Measurements from ENCODE around the gene B4GALT3. TPM values are rescaled to one million over a fixed set of nuclear protein-coding genes. Genes with fewer than 3 reads are reported as not detected.
A peak's percentile ranks its signal among the peaks of the same experiment; 100 is the strongest.
"Not testable (repeated sequence)": the region's sequence is repeated elsewhere in the genome, so short reads cannot be mapped to it uniquely, and the experiment has no call there.

The B4GALT3 gene
- polyA plus RNA-seq (ENCODE audit: insufficient read length in 10 of 10): 10 to 100 TPM; 18.2 to 29.4 (median 23.3) TPM
- long read RNA-seq, donor 1, partial matches to known transcripts: 0 of 6 reads
- long read RNA-seq, donor 1, other reads (novel, unspliced or antisense): 0 of 6 reads
- long read RNA-seq, donor 2, partial matches to known transcripts: 0 of 7 reads
- long read RNA-seq, donor 2, other reads (novel, unspliced or antisense): 0 of 7 reads
- long read RNA-seq, donor 3: 0 reads
- long read RNA-seq, donor 4, partial matches to known transcripts: 0 of 6 reads
- long read RNA-seq, donor 4, other reads (novel, unspliced or antisense): 0 of 6 reads
- long read RNA-seq, donor 5, partial matches to known transcripts: 0 of 12 reads
- long read RNA-seq, donor 5, other reads (novel, unspliced or antisense): 0 of 12 reads
- long read RNA-seq, donor 6, transcript B4GALT3-209 (2 exons, 308 nt): major isoform, 6 of 10 reads
- long read RNA-seq, donor 6, partial matches to known transcripts: 0 of 10 reads
- long read RNA-seq, donor 6, other reads (novel, unspliced or antisense): 0 of 10 reads
- long read RNA-seq, donor 7, transcript B4GALT3-209 (2 exons, 308 nt): major isoform, 6 of 13 reads
- long read RNA-seq, donor 7, partial matches to known transcripts: 0 of 13 reads
- long read RNA-seq, donor 7, other reads (novel, unspliced or antisense): 0 of 13 reads
- long read RNA-seq, donor 8, partial matches to known transcripts: 0 of 5 reads
- long read RNA-seq, donor 8, other reads (novel, unspliced or antisense): 0 of 5 reads
- long read RNA-seq, donor 9, partial matches to known transcripts: 0 of 2 reads
- long read RNA-seq, donor 9, other reads (novel, unspliced or antisense): 0 of 2 reads

DNA sequence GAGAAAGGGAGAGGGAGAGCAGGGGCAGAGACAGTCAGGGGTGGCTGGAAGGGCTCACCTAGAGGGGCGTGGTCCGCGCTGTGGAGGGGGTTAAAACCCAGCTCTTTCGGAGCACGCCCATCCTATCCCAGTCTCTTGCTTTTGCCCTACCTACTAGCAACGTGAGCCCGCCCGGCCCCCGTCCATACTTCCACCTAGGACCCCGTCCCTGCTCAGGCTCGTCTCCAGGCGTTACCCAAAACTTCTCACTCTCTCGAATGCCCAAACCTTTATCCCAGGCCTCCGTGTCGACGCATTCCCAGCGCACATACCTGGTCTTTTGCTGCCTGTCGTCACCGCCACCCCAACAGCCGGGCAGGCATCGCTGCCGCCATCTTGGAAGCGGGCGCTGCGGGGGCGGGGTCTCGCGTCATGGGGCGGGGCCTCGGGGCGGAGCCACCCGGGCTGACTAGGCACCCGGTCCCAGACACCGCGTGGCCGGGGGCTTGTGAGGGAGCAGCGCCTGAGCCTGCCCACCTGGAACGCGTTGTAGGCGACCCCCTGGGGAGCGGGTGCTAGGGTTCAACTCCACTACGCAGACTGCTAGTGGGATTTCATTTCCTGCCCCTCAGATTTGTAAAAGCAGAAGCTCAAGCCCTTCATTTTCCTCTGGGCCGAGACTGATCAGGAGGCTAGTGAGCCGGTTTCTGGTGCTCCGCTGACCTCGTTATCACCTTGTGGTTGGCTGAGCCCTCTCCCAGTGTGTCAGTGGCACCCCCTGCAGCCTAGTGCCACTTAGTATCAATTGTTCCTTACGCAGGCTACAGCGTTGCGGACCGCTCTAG, at the start of gene B4GALT3:
Gene B4GALT3 (minus strand): TSS at position 396 of the 824 bp plus-strand sequence. CDS start 1,447 bp downstream, outside the sequence.
- DNase-seq: peak; percentile 78 to 95 (median 90)

- no peak for DNase-seq
These were observed 49.5 kb upstream of the B4GALT3 start for GRCh38 chr1:161226759-161227158.

DNA sequence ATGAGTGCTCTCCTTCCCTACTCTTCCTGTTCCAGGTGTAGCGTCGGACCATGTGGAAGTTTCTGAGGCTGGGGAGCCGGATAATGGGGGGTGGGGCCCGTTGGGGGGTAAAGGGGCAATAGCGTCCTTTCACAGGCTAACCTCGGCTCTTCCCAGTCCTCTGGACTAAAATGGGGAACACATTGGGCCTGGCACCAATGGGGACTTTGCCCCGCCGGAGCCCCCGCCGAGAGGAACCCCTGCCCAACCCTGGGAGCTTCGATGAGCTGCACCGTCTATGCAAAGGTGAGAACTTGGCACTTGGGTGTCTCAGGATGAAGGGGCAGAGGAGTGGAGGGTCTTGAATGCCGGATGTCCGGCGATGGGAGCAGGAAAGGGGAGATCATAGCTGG, 49.0 kb upstream of the B4GALT3 start:
- no peak for DNase-seq

- peak; percentile 96 to 99 (median 97) for DNase-seq
These were observed 48.4 kb upstream of the B4GALT3 start, which contains the start of gene TOMM40L for GRCh38 chr1:161225534-161226319. Gene TOMM40L (plus strand): TSS chr1:161226060. CDS start chr1:161226490, 430 bp downstream.

DNA sequence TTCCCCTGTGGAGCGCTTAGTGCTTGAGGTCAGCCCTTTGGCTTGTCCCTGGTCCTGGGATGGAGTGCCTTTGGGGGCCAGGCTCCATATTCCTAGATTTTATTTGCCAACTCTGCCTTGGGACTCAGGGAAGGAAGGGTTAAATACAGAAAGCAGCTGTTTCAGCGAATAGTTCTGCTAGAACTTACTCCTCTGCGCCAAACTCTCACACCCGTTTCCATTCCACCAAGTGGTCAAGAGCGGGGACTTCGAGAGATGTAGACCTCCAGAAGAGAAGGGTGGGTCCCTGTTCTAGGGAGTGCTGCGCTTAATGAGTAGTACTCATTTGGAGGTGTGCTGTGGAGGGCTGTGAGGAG, 47.8 kb upstream of the B4GALT3 start:
- DNase-seq: no peak

- DNase-seq: not testable (repeated sequence)
These were observed 47.4 kb upstream of the B4GALT3 start for GRCh38 chr1:161224695-161225087.

- no peak for DNase-seq
These were observed 46.7 kb upstream of the B4GALT3 start for GRCh38 chr1:161223805-161224694.

GRCh38 chr1:161222175-161223019, 45.1 kb upstream of the B4GALT3 start:
- no peak for DNase-seq

GRCh38 chr1:161220002-161220401, 42.7 kb upstream of the B4GALT3 start:
- no peak for DNase-seq

GRCh38 chr1:161219078-161219892, 42.0 kb upstream of the B4GALT3 start:
- DNase-seq: no peak

GRCh38 chr1:161218301-161219077, 41.2 kb upstream of the B4GALT3 start:
- DNase-seq: no peak

DNA sequence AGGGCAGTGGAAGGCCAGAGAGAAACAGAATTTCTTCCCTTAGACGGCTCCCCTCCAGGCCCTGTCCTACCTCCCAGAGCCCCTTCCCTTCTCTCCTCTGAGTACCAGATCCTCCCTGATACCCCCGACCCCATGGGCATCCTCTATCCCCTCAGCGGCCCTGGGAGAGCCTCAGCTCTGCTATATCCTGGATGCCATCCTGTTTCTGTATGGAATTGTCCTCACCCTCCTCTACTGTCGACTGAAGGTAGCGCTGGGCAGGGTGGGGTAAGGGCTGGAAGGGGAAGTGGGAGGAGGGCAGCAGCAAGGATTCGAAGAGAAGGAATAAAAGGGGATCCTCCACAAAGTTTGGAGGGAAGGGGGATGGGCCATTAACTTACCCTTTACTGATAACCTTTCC, 40.5 kb upstream of the B4GALT3 start:
- no peak for DNase-seq

GRCh38 chr1:161216945-161217712, 39.8 kb upstream of the B4GALT3 start:
- DNase-seq: no peak

- DNase-seq: no peak
These were observed 37.8 kb upstream of the B4GALT3 start, which contains the start of gene FCER1G for GRCh38 chr1:161215076-161215475. Gene FCER1G (plus strand): TSS chr1:161215295. CDS start chr1:161215322, 27 bp downstream.

GRCh38 chr1:161214369-161214768, 37.1 kb upstream of the B4GALT3 start:
- no peak for DNase-seq

GRCh38 chr1:161209790-161210409, 32.6 kb upstream of the B4GALT3 start:
- peak in 2 of 3 donors; percentile 57 to 76 for DNase-seq

Data from muscle of back (tissue), 13 donors.